SK-N-SH treated with all-trans-retinoic acid at 6 μM for 48 hours (cell line): ENCODE measurements around the gene FYN.

Experiments used
- ATAC-seq: fragments of 200-7000 bp; cut with Tn5 transposase; 3 replicates; pipeline ENCODE4 v1.9.1; 2020; ENCODE audit warnings: mild to moderate bottlenecking, moderate library complexity
- ARNTL ChIP-seq: fragments of 450-650 bp; formaldehyde crosslinking; IDR thresholded peaks from 2 replicates; pipeline ENCODE4 v1.5.0; 2020; ENCODE audit warnings: low read depth, mild to moderate bottlenecking, moderate library complexity, borderline replicate concordance
- BACH2 ChIP-seq: fragments of 250-450 bp; sonication (Bioruptor Pico); IDR thresholded peaks from 2 replicates; pipeline ENCODE4 v1.9.0; 2021; ENCODE audit warnings: mild to moderate bottlenecking, borderline replicate concordance
- CREB5 ChIP-seq: fragments of 250-450 bp; sonication (Bioruptor Pico); IDR thresholded peaks from 2 replicates; pipeline ENCODE4 v1.5.1; 2020; ENCODE audit warnings: low read depth, mild to moderate bottlenecking, moderate library complexity
- CSDC2 ChIP-seq: fragments of 250-450 bp; sonication (Bioruptor Pico); IDR thresholded peaks from 2 replicates; pipeline ENCODE4 v1.5.0; 2020; ENCODE audit warnings: mild to moderate bottlenecking, moderate library complexity
- ESRRG ChIP-seq: fragments of 250-450 bp; sonication (Bioruptor Pico); IDR thresholded peaks from 2 replicates; pipeline ENCODE4 v1.6.1; 2021; ENCODE audit warnings: mild to moderate bottlenecking
- GLIS3 ChIP-seq: fragments of 250-450 bp; sonication (Bioruptor Pico); IDR thresholded peaks from 2 replicates; pipeline ENCODE4 v1.5.0; 2020; ENCODE audit warnings: mild to moderate bottlenecking, moderate library complexity
- ISL1 ChIP-seq: fragments of 250-450 bp; sonication (Bioruptor Pico); IDR thresholded peaks from 2 replicates; pipeline ENCODE4 v2.1.2; 2022; ENCODE audit warnings: mild to moderate bottlenecking, moderate library complexity
- POU6F1 ChIP-seq: fragments of 250-450 bp; sonication (Bioruptor Pico); IDR thresholded peaks from 2 replicates; pipeline ENCODE4 v1.8.0; 2021; ENCODE audit warnings: low read depth, mild to moderate bottlenecking, moderate library complexity, borderline replicate concordance
- PPARA ChIP-seq: fragments of 250-450 bp; sonication (Bioruptor Pico); IDR thresholded peaks from 2 replicates; pipeline ENCODE4 v1.5.0; 2020; ENCODE audit warnings: mild to moderate bottlenecking, borderline replicate concordance
- RARB ChIP-seq: fragments of 250-450 bp; sonication (Bioruptor Pico); IDR thresholded peaks from 2 replicates; pipeline ENCODE4 v1.8.0; 2021; ENCODE audit warnings: mild to moderate bottlenecking, moderate library complexity
- SNAI2 ChIP-seq: fragments of 250-450 bp; sonication (Bioruptor Pico); IDR thresholded peaks from 2 replicates; pipeline ENCODE4 v1.5.0; 2020; ENCODE audit warnings: mild to moderate bottlenecking, moderate library complexity
- TCF4 ChIP-seq: fragments of 250-450 bp; sonication (Bioruptor Pico); IDR thresholded peaks from 2 replicates; pipeline ENCODE4 v1.8.0; 2021; ENCODE audit warnings: mild to moderate bottlenecking, moderate library complexity, borderline replicate concordance
- TSHZ2 ChIP-seq: fragments of 250-450 bp; sonication (Bioruptor Pico); IDR thresholded peaks from 2 replicates; pipeline ENCODE4 v1.5.0; 2020; ENCODE audit warnings: mild to moderate bottlenecking, moderate library complexity
- ZFP3 ChIP-seq: fragments of 250-450 bp; sonication (Bioruptor Pico); IDR thresholded peaks from 2 replicates; pipeline ENCODE4 v1.5.0; 2020; ENCODE audit warnings: mild to moderate bottlenecking, moderate library complexity
- ZNF565 ChIP-seq: fragments of 450-650 bp; formaldehyde crosslinking; conservative IDR thresholded peaks from 2 replicates; pipeline ENCODE4 v1.5.0; 2020; ENCODE audit warnings: low read depth, mild to moderate bottlenecking, moderate library complexity

FYN gene

GRCh38 chr6:111667931-111668330 lies 205.3 kb downstream of the FYN start:
- TF ChIP-seq POU6F1 (CRISPR knock-in tag) (no peak), ZNF565 (CRISPR knock-in tag) (no peak), ISL1 (CRISPR knock-in tag) (no peak)
- no peak for ATAC-seq

GRCh38 chr6:111666847-111667246 lies 206.4 kb downstream of the FYN start:
- peak; percentile 20; the same call in 1 of the 3 replicates for ATAC-seq
- TF ChIP-seq ESRRG (CRISPR knock-in tag) = no peak
- TF ChIP-seq, all 23 proteins: peak for 0

- ATAC-seq = no peak
- TF ChIP-seq ZNF565 (CRISPR knock-in tag) = no peak
These were observed 208.7 kb downstream of the FYN start for GRCh38 chr6:111664565-111665030.

- TF ChIP-seq CSDC2 = no peak
- TF ChIP-seq GLIS3 (CRISPR knock-in tag) = no peak
- TF ChIP-seq BACH2 (CRISPR knock-in tag) = no peak
- no peak for TF ChIP-seq ESRRG (CRISPR knock-in tag)
- no peak for TF ChIP-seq TSHZ2 (CRISPR knock-in tag)
- TF ChIP-seq ARNTL (CRISPR knock-in tag) = no peak
- no peak for TF ChIP-seq TCF4 (CRISPR knock-in tag)
- ATAC-seq = no peak
These were observed 209.3 kb downstream of the FYN start for GRCh38 chr6:111663692-111664564.

GRCh38 chr6:111662794-111663593 lies 210.3 kb downstream of the FYN start:
- ATAC-seq = peak; percentile 69
- TF ChIP-seq TSHZ2 (CRISPR knock-in tag) (0 out of 2 replicates have a peak, but pooled peaks have one; percentile 43), BACH2 (CRISPR knock-in tag) (no peak)

- ATAC-seq = no peak; the same call in 2 of the 3 replicates
- TF ChIP-seq RARB (CRISPR knock-in tag) (no peak), CREB5 (no peak), SNAI2 (CRISPR knock-in tag) (no peak), ZFP3 (CRISPR knock-in tag) (no peak), CSDC2 (no peak), POU6F1 (CRISPR knock-in tag) (no peak), PPARA (CRISPR knock-in tag) (no peak)
These were observed 211.0 kb downstream of the FYN start for GRCh38 chr6:111662072-111662793.
